Ovary (tissue), 9 donors: ENCODE data around the gene ROBO1. TPM values are rescaled to one million over a fixed set of nuclear protein-coding genes. Genes with fewer than 3 reads are reported as not detected.

Source experiments
- DNase-seq, 5 donors: peaks; one replicate each; pipeline ENCODE4 v3.0.0-alpha.2; 2019 to 2020
- H3K27ac ChIP-seq, 2 donors: fragments of 200-600 bp; one replicate each; pipeline versions ENCODE4 v1.5.1 to v1.8.0; 2019 to 2022
- H3K27me3 ChIP-seq: fragments of 200-600 bp; one replicate; pipeline ENCODE4 v1.8.0; 2022
- H3K36me3 ChIP-seq: fragments of 200-600 bp; sonication (generic); one replicate; pipeline ENCODE4 v1.5.1; 2019
- H3K4me1 ChIP-seq: one replicate; pipeline ENCODE4 v1.8.1; 2013; ENCODE audit warnings: mild to moderate bottlenecking, moderate library complexity; ENCODE audit not compliant: insufficient read depth
- H3K4me3 ChIP-seq: fragments of 200-600 bp; sonication (generic); one replicate; pipeline ENCODE4 v1.5.1; 2017
- H3K9me3 ChIP-seq, 2 donors: fragments of 200-600 bp in 1 of 2; sonication (generic) in 1 of 2; one replicate each; pipeline versions ENCODE4 v1.5.1 to v1.8.1; 2013 to 2019; ENCODE audit warnings: mild to moderate bottlenecking in 1 of 2, moderate library complexity in 1 of 2
- CTCF ChIP-seq, 3 donors: fragments of 450-650 bp in 2 of 3; fragments of 200-600 bp in 1 of 3; IDR thresholded peaks; one replicate each; pipeline versions ENCODE4 v1.5.1 to v1.8.0; 2016 to 2022; ENCODE audit warnings: antibody characterized with exemption in 3 of 3, mild to moderate bottlenecking in 1 of 3
- EP300 ChIP-seq: sonication (generic); formaldehyde crosslinking; IDR thresholded peaks from one replicate; pipeline ENCODE4 v1.6.1; 2017; ENCODE audit warnings: antibody characterized with exemption
- POLR2A ChIP-seq: fragments of 450-650 bp; IDR thresholded peaks from one replicate; pipeline ENCODE4 v1.6.1; 2017; ENCODE audit warnings: antibody characterized with exemption, mild to moderate bottlenecking, moderate library complexity
- WGBS, 3 donors: extraction: QIAGEN DNeasy Blood & Tissue Kit in 1 of 3; methylation state at CpG; one replicate each; pipeline versions ENCODE4 v1.1.5 to v1.1.7; 2013 to 2017; 5-methylcytosine and 5-hydroxymethylcytosine counted together
- intact Hi-C, 4 donors: fragments of 100-400 bp; cut with DNase I; formaldehyde crosslinking; loops; one replicate each; pipeline versions ENCODE4 v1.11.0 to v1.15.1; 2022 to 2023
- polyA plus RNA-seq, 2 donors: library from polyadenylated mRNA; stranded (reverse); fragments of 200-250 nt in 1 of 2; fragments of 350-450 nt in 1 of 2; fragmentation: Illumina TruSeq in 1 of 2; extraction: RNeasy Lipid Tissue Mini Kit (QIAGEN cat#74804) in 1 of 2; gene quantifications; one replicate each; pipeline ENCODE4 v1.2.3, GENCODE V29; 2013 to 2014
- total RNA-seq, 7 donors: library from RNA; depleted of rRNA in 2 of 7; stranded (reverse); fragments of >200 nt in 2 of 7; fragmentation: NEBNext Ultra II Directional in 3 of 7; extraction: Animal tissue kit (Norgen Biotek cat#: 25700) in 3 of 7; gene quantifications; one replicate each; pipeline versions ENCODE4 v1.1.0 to v1.2.4, GENCODE V29; 2016 to 2023
- donor health status: DM: no; HTN: no; CAD: no; lungs with moderate emphysema.
- donor health status: DM: no; HTN: no; CAD: no.
- donor health status: Bipolar disorder and iron deficiency.
- donor health status: DM: yes; HTN: yes; CAD: no.
- donor health status: DM: no; HTN: no; CAD: no.
- donor health status: DM: yes; HTN: yes; CAD: no.

Gene ROBO1
- total and polyA plus RNA-seq, 9 donors, result 17.2 to 49.5 (median 29.0) TPM

GRCh38 chr3:78937475-78937874, 830.3 kb downstream of the ROBO1 start:
- intact Hi-C loops, result no loop called here
- no peaks in the 10 kb centered on the region for H3K4me1 ChIP-seq
- no peak overlapping the region for H3K4me3 ChIP-seq
- no peak overlapping the region for H3K27ac ChIP-seq
- H3K9me3 ChIP-seq, result no peaks in the 10 kb centered on the region
- TF ChIP-seq EP300 (no peak), CTCF (IDR thresholded peaks at IDR 0.05) (no peak), POLR2A (no peak)
- no peaks in the 10 kb centered on the region for H3K27me3 ChIP-seq
- H3K36me3 ChIP-seq, result no peaks in the 10 kb centered on the region
- DNase-seq, result no peak

GRCh38 chr3:78927759-78928158, 840.0 kb downstream of the ROBO1 start:
- no peaks in the 10 kb centered on the region for H3K9me3 ChIP-seq
- H3K4me1 ChIP-seq, result no peaks in the 10 kb centered on the region
- H3K27me3 ChIP-seq, result no peaks in the 10 kb centered on the region
- H3K27ac ChIP-seq, result no peak overlapping the region
- H3K4me3 ChIP-seq, result no peak overlapping the region
- intact Hi-C loops, result no loop called here
- TF ChIP-seq POLR2A (no peak), EP300 (no peak), CTCF (IDR thresholded peaks at IDR 0.05) (no peak)
- WGBS, 3 donors, result 90 to 100% (median 94%) methylated on average over 1 of the region's 1 CpG
- no peak for DNase-seq
- H3K36me3 ChIP-seq, result no peaks in the 10 kb centered on the region

GRCh38 chr3:78926523-78926922, 841.3 kb downstream of the ROBO1 start:
- Histone ChIP-seq H3K9me3 (no peaks in the 10 kb centered on the region), H3K36me3 (no peaks in the 10 kb centered on the region), H3K4me3 (no peak overlapping the region), H3K27ac (no peak overlapping the region), H3K4me1 (no peaks in the 10 kb centered on the region), H3K27me3 (no peaks in the 10 kb centered on the region)
- 95 to 96% (median 95%) methylated on average over 4 of the region's 4 CpGs for WGBS, 3 donors
- intact Hi-C loops, result no loop called here
- no peak for TF ChIP-seq EP300
- no peak for TF ChIP-seq CTCF (IDR thresholded peaks at IDR 0.05)
- TF ChIP-seq POLR2A, result no peak
- no peak for DNase-seq

- Histone ChIP-seq H3K4me1 (no peaks in the 10 kb centered on the region), H3K9me3 (no peaks in the 10 kb centered on the region), H3K36me3 (no peaks in the 10 kb centered on the region), H3K4me3 (no peak overlapping the region), H3K27me3 (no peaks in the 10 kb centered on the region), H3K27ac (no peak overlapping the region)
- 58 to 92% (median 91%) methylated on average over 1 of the region's 1 CpG for WGBS, 3 donors
- DNase-seq, result no peak
- intact Hi-C loops, result no loop called here
- TF ChIP-seq POLR2A (no peak), CTCF (IDR thresholded peaks at IDR 0.05) (no peak), EP300 (no peak)
Observed at GRCh38 chr3:78924711-78925110, 843.1 kb downstream of the ROBO1 start.
